Suprapubic skin (tissue), 4 donors: Measurements from ENCODE around the gene RBBP8NL.

ENCODE experiments used
- CTCF ChIP-seq, 2 donors: fragments of 200-600 bp in 1 of 2; fragments of 450-650 bp in 1 of 2; sonication (generic) in 1 of 2; IDR thresholded peaks; one replicate each; pipeline ENCODE4 v1.5.1; 2016 to 2019; ENCODE audit warnings: antibody characterized with exemption in 2 of 2, mild to moderate bottlenecking in 1 of 2, moderate library complexity in 1 of 2
- EP300 ChIP-seq: sonication (generic); formaldehyde crosslinking; IDR thresholded peaks from one replicate; pipeline ENCODE4 v1.6.1; 2017; ENCODE audit warnings: antibody characterized with exemption
- POLR2A ChIP-seq, 2 donors: fragments of 450-650 bp; IDR thresholded peaks; one replicate each; pipeline ENCODE4 v1.6.1; 2017; ENCODE audit warnings: antibody characterized with exemption in 2 of 2, mild to moderate bottlenecking in 2 of 2, moderate library complexity in 2 of 2
- POLR2AphosphoS5 ChIP-seq, 3 donors: sonication (generic); formaldehyde crosslinking; IDR thresholded peaks; one replicate each; pipeline ENCODE4 v1.6.1; 2017; ENCODE audit warnings: antibody characterized with exemption in 3 of 3

GRCh38 chr20:62470459-62470858 lies 43.1 kb upstream of the RBBP8NL start:
- TF ChIP-seq POLR2AphosphoS5 (IDR thresholded peaks at IDR 0.05), result no peak
- no peak for TF ChIP-seq CTCF (IDR thresholded peaks at IDR 0.05)
- no peak for TF ChIP-seq EP300
- no peak for TF ChIP-seq POLR2A (IDR thresholded peaks at IDR 0.05)
